ENCODE measurements around the gene ETNK2. TPM values are rescaled to one million over a fixed set of nuclear protein-coding genes. Genes with fewer than 3 reads are reported as not detected.
A peak's percentile ranks its signal among the peaks of the same experiment; 100 is the strongest.

Gene ETNK2
- polyA plus RNA-seq, 3 donors, result not detected

- no peaks in the 10 kb centered on the region for H3K79me2 ChIP-seq (ENCODE audit: insufficient read depth, low read length)
- H3K9me3 Mint-ChIP-seq, result no peaks in the 10 kb centered on the region
- H3K4me1 Mint-ChIP-seq, result peaks cover 8% of the 10 kb centered on the region
- peaks cover 7 to 8% of the 10 kb centered on the region in 2 donors for H3K4me1 ChIP-seq (ENCODE audit: control insufficient read depth in 1 of 2, insufficient read depth in 2 of 2, low read length in 2 of 2)
- no peak overlapping the region for H2AFZ ChIP-seq (ENCODE audit: insufficient read depth, low read depth, low read length, poor library complexity, severe bottlenecking)
- intact Hi-C loops (cut with micrococcal nuclease), result loop anchor here in 1 of 2 donors (5.0 kb wide), 1 partner anchor 262 kb away; the partner anchor contains the start of gene SNRPE
- no peak overlapping the region for H3K4me3 ChIP-seq (replicated peaks in 1 of 3; ENCODE audit: low read depth in 2 of 3, low read length in 3 of 3)
- H3K36me3 ChIP-seq (replicated peaks in 1 of 2; ENCODE audit: control insufficient read depth in 1 of 2, insufficient read depth in 2 of 2, low read length in 2 of 2), result no peaks in the 10 kb centered on the region
- no peaks in the 10 kb centered on the region for H3K27me3 ChIP-seq (ENCODE audit: control insufficient read depth in 2 of 2, insufficient read depth in 2 of 2, low read length in 2 of 2)
- H3K27ac Mint-ChIP-seq, result no peak overlapping the region
- no peak overlapping the region for H3K9ac ChIP-seq (ENCODE audit: insufficient read depth, low read length, poor library complexity, severe bottlenecking)
- H3K27me3 Mint-ChIP-seq (ENCODE audit: low read depth in 3 of 3), result peaks cover 2 to 11% (median 7%) of the 10 kb centered on the region in 3 donors
- no peaks in the 10 kb centered on the region for H3K36me3 Mint-ChIP-seq
- H3K9me3 ChIP-seq (replicated peaks in 1 of 2; ENCODE audit: control insufficient read depth in 1 of 2, insufficient read depth in 1 of 2, low read length in 2 of 2), result no peaks in the 10 kb centered on the region
- no peak overlapping the region for H3K4me3 Mint-ChIP-seq
- H3K27ac ChIP-seq (ENCODE audit: low read depth in 1 of 2, low read length in 2 of 2), result no peak overlapping the region
- no peak overlapping the region for H3K4me2 ChIP-seq (replicated peaks; ENCODE audit: extremely low read depth, low read length, poor library complexity, severe bottlenecking)
- DNase-seq, result no peak
- 92% methylated on average over 22 of the region's 22 CpGs for whole genome bisulfite sequencing (ENCODE audit: insufficient coverage)
- H4K20me1 ChIP-seq (ENCODE audit: insufficient read depth, low read length), result no peaks in the 10 kb centered on the region
- no peak for TF ChIP-seq CTCF (IDR thresholded peaks at IDR 0.05)
Measured at GRCh38 chr1:204124639-204125038, 27.2 kb downstream of the ETNK2 start.

GRCh38 chr1:204123376-204123775 is 28.5 kb downstream of the ETNK2 start:
- Histone ChIP-seq H2AFZ (ENCODE audit: insufficient read depth, low read depth, low read length, poor library complexity, severe bottlenecking) (no peak overlapping the region), H3K4me1 (ENCODE audit: control insufficient read depth in 1 of 2, insufficient read depth in 2 of 2, low read length in 2 of 2) (no peaks in the 10 kb centered on the region), H3K9me3 (replicated peaks in 1 of 2; ENCODE audit: control insufficient read depth in 1 of 2, insufficient read depth in 1 of 2, low read length in 2 of 2) (no peaks in the 10 kb centered on the region), H3K4me3 (replicated peaks in 1 of 3; ENCODE audit: low read depth in 2 of 3, low read length in 3 of 3) (no peak overlapping the region), H3K4me2 (replicated peaks; ENCODE audit: extremely low read depth, low read length, poor library complexity, severe bottlenecking) (no peak overlapping the region), H3K9ac (ENCODE audit: insufficient read depth, low read length, poor library complexity, severe bottlenecking) (no peak overlapping the region), H3K27me3 (ENCODE audit: control insufficient read depth in 2 of 2, insufficient read depth in 2 of 2, low read length in 2 of 2) (no peaks in the 10 kb centered on the region), H3K27ac (ENCODE audit: low read depth in 1 of 2, low read length in 2 of 2) (no peak overlapping the region), H4K20me1 (ENCODE audit: insufficient read depth, low read length) (no peaks in the 10 kb centered on the region), H3K36me3 (replicated peaks in 1 of 2; ENCODE audit: control insufficient read depth in 1 of 2, insufficient read depth in 2 of 2, low read length in 2 of 2) (no peaks in the 10 kb centered on the region), H3K79me2 (ENCODE audit: insufficient read depth, low read length) (no peaks in the 10 kb centered on the region)
- DNase-seq, result no peak
- H3K9me3 Mint-ChIP-seq, result no peaks in the 10 kb centered on the region
- no peaks in the 10 kb centered on the region for H3K36me3 Mint-ChIP-seq
- peak overlapping the region in 1 of 7 donors; percentile 1 for H3K27ac Mint-ChIP-seq
- 81% methylated on average over 9 of the region's 9 CpGs for WGBS (ENCODE audit: insufficient coverage)
- intact Hi-C loops (cut with micrococcal nuclease), result no loop called here
- H3K27me3 Mint-ChIP-seq (ENCODE audit: low read depth in 3 of 3), result peaks cover 3 to 11% (median 7%) of the 10 kb centered on the region in 3 donors
- TF ChIP-seq CTCF (IDR thresholded peaks at IDR 0.05), result no peak
- no peak overlapping the region for H3K4me3 Mint-ChIP-seq
- H3K4me1 Mint-ChIP-seq, result no peaks in the 10 kb centered on the region
